Suppressor macrophage treated with lipopolysaccharide for 4 hours (primary cell): Measurements from ENCODE around the gene MRPL20.
"Not testable (repeated sequence)": the region's sequence is repeated elsewhere in the genome, so short reads cannot be mapped to it uniquely, and the experiment has no call there.

Experiments used
- DNase-seq: peaks from one replicate; pipeline ENCODE4 v3.0.0-alpha.2; 2020

Gene MRPL20

DNA sequence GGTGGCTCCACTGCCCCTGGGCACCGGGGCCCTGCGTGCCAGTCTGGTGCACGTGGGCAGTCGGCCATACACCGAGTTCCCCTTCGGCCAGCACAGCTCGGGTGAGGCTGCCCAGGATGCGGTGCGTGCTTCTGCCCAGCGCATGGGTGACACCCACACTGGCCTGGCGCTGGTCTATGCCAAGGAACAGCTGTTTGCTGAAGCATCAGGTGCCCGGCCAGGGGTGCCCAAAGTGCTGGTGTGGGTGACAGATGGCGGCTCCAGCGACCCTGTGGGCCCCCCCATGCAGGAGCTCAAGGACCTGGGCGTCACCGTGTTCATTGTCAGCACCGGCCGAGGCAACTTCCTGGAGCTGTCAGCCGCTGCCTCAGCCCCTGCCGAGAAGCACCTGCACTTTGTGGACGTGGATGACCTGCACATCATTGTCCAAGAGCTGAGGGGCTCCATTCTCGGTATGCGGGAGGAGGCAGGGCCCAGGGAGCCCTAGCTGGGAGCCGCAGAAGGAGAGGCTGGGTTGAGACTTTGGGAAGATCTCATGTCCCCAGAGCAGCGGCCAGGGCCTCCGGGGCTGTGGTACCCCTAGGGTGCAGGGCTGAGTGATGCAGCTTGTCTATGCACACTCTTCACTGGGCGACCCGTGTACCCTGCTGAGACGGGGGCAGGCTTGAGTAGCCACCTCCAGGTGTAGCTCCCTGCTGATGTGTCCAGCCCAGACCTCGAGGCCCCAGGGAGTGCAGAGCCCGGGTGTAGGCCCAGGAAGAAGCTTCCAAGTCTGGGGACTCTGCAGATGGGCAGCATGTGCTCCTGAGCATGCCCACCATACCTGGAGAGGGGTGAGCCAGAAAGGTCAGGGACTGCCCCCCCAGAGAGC, 30.2 kb upstream of the MRPL20 start:
- no peak for DNase-seq

DNA sequence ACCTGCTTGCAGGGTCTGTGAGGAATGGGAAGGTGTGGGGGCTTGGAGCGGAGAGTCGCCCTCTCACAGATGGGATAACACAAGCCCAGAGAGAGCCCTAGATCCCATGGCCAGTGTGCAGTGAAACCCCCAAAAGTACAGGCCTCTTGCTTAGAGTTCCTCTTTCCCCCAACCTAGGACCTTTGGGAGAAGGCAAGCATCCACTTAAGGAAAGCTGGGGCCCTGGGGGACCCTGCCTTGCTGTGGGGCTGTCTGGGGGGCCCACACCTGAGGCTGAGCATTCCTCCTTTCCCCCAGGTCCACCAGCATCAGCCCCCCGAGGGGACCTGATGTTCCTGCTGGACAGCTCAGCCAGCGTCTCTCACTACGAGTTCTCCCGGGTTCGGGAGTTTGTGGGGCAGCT, 29.5 kb upstream of the MRPL20 start:
- DNase-seq, result no peak

DNA sequence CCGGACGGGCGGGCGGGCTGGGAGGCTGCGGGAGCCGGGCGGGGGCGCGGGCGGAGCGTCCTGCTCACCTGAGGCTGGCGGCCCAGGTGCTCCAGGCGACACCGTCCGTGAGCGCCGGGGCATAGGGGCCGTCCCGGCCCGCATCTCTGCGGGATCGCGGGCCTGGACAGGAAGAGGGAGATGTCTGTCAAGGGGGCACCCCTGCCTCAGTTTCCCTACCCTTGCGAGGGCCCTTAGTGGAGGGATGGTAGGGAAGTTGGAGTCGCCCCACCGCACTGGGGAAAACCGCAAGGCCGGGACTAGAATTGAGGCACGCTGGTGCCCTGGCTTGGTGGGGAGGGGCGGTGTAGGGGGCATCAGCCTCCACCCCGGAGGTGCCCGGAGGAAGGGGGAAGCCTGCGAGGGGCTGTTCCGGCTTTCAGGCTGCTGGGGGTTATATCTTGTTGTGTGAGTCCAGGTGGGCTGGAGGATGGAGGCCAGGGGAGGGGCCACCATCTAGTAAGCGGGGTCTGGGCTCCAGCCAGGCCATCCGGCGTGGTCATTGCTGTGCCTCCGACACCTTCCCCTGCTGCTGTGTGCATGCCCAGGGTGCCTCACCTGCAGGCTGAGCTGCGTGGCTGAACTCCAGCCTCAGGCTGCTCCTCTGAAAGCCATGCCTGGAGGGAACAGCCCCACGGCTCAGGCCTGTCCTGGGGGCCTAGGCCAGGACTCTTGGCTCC, 29.0 kb upstream of the MRPL20 start:
- DNase-seq, result no peak

DNA sequence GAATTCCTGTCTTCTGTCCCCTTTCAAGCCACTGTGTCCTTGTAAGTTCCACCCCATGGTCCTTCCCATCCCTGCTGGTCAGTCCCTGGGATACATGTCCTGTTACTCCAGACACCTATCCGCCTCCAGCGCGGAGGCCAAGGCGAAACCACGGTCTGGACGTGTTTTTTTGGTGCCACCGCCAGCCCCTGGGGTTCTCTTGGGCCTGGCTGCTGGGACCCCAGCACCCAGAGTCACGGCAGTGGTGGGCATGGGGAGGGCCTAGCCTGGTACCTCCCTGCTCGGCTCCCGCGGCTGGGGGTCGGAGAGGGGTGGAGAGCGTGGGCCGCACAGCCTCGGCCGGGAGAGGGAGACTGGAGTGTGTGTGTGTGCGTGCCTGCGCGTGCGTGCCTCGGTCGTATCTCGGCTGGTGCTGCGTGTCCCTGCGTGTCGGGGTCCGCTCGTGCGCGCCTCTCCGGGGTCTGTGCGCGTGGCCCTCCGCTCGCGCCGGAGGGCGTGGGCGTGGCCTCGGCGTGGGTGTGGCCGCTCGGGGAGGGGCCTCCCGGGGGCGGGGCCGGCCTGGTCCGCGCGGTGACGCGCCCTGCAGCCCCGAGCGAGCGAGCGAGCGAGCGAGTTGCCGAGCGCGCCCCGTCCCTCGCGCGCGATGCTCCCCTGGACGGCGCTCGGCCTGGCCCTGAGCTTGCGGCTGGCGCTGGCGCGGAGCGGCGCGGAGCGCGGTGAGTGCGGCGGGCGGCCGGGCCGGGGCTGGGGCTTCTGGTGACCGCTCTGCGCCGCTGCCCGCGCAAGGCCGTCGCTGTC, 28.2 kb upstream of the MRPL20 start, which contains the start of gene VWA1:
Gene VWA1, plus strand, starts transcription at position 585 of the 798 bp plus-strand sequence. Its CDS starts 59 bp downstream, at position 644.
- peak; percentile 73 for DNase-seq

DNA sequence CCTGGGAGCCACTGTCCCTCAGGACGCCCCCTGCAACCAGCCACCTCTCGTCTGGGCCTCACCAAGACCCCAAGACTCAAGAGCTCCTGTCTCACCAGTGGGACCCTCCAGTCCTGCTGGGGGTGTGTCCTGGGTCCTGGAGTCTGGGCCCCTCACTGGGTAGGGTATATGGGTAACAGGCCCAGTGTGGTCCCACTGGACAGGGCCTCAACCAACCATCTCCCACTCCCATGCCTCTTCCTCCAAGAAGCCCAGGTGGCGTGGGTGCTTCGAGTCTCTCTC, 27.7 kb upstream of the MRPL20 start:
- DNase-seq, result no peak

DNA sequence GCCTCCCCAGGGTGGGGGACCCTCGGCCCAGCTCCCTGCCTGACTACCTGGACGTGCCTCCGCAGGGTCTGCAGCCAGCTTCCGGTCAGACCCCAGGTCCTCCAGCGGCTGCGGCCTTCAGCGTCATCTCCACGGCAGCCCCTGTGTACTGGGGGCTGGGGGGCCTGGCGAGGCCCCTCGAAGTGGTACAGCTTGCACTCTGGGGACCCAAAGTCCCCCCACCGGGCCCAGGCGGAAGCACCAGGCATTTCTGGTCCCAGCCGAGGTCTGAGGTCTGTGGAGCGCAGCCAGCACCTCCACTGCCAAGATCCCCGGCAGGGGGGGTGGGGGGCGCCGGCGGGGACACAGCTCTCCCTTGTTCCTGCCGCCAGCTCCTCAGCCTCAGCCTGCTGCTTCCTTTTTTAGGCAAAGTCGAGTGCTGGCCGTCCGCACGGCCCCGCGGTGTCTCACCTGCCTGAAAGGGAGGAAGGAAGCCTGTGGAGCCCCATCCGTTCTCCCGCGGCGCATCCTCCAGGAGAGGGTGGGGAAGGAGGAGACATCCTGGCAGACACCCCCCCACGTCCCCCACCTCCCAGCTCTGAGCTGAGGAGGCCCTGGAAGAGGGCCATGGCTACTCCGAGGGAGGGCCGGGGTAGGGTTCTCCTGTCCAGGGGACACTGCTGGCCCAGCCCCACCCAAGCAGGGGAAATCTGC, 27.2 kb upstream of the MRPL20 start:
- DNase-seq, result no peak

DNA sequence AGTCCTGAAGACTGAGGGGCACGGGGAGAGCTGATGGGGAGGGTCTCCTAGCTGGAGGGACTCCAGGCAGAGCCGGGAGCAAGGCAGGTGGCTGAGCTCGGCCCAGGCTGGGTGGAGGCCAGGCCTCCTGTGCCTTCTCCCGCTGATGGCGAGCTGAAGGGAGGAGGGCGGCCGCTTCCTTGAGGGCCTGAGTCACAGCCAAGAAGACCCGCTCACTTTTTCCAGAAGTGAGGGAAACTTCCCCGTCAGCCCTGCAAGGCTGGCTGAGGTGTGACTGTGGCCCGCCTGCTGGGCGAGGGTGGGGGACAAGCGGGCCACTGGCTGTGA, 26.7 kb upstream of the MRPL20 start:
- DNase-seq, result peak; percentile 58

DNA sequence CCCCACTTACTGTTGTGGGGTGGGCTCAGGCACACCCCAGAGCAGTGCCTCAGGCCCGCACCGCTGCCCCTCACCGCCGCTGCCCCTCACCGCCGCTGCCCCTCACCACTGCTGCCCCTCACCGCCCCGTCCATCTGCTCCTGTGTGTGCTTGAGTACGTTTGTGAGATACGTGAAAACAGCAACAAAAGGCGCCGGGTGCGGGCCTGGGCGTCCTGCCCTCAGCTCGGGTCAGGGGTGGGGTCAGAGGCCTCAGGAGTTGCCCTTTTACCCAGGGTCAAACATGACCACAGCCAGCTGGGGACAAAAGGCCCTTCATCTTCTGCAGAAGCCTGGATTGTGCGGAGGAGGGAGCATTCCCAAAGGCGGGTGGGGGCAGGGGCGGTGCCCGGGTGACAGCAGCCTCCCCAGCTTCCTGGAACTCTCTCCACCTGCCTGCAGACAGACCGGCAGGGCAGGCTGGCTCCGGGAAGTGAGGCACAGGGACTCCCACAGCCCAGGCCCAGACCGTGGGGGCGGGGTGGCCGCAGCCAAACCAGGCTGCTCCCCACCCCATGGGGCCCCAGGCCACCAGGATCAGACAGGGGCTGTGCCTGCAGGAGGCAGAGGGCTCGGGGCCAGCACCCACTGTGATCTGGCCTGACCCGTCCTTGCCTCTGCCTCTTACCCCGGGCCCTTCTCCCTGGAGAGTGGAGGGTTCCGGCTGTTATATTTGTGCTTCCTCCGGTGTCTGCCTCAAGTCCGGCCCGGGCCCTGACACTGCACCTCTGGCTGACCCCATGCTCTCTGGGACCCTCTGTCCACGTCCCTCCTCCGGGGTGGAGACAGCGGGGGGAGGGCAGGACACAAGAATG, 26.1 kb upstream of the MRPL20 start:
- DNase-seq, result no peak

DNA sequence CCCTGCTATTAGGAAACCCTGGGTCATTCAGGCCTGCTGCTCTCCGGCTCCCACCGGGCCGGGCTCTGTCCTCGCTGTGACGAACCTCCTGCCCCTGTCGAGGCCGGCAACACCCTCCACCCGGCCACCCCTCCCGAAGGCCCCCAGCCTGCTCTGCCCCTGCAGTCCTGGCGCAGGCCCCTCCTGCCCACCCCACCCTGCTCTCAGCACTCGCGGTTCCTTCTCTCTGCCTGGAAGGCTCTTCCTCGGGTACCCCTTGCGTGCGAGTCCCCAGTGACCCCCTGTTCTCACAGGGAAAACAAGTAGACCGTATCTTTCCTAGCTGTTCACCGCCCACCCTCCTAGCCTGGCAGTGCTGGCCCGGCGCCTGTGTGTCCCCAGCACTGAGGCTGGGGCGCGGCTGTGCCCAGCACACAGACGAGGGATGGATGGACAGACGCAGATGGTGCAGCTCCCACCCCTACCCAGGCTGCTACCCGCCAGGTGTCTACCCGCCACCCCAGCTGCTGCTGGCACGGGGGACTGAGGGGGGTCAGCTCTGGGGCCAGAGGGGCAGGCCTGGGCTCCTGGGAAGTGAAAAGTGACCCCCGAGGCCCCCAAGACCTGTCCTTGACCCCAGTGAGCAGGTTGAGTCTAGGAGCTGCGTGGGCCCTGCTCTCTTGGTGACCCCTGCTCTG, 25.3 kb upstream of the MRPL20 start:
- DNase-seq, result no peak

DNA sequence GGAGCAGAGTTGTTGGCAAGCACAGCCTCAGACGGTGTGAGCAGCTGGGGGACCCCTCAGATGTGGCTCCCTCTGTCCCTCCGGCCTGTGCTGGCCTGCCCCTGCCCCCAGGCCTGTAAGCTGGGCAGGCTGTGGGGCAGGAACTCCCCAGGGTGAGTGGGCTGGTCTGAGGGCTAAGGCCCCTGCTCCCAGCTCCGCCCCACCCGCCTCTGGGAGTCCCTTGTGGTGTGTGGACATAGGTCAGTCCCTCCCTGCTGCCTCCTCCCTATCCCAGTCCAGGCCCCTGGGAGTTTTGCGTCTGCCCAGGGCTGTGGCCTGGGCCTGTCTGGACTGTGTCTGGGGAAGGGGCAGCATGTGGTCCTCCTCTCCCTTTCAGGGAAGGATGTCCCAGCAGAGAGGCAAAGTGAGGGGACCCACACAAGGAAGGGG, 24.8 kb upstream of the MRPL20 start:
- no peak for DNase-seq

DNA sequence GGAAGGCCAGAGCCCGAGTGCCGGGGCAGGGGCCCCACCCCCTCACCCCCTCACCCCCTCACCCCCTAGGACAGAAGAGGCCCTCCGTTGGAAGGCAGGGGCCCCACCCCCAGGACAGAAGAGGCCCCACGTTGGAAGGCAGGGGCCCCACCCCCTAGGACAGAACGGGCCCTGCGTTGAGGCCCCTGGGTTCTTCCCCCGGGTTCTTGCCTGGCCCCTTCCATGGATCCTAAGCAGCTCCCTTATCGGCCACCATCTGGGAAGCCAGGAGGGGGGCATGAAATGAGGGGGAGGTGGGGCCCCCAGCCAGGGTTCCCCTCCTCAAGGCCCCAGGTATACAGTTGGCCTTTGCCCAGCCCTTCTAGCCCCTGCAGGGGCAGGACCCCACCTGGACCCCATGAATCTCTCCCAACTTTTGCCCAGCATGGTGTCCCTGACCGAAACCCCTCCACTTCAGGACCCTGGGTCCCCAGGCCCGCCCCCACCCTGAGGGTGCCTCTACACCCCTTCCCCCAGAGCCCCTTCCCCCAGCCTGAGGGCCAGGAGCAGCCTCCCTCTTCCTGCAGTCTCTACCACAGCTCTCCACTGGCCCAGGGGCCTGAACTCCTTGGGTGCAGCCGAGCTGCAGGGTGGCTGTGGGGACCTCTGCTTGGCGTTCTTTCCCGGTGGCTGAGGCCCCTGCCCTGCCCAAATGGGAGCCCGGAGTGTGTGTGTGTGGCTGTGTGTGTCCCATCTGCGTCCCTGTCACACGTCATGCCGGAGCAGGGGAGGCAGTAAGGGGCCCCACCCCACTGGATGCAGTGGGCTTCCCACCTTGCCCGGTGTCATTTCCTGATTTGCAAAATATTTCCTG, 24.1 kb upstream of the MRPL20 start:
- no peak for DNase-seq

DNA sequence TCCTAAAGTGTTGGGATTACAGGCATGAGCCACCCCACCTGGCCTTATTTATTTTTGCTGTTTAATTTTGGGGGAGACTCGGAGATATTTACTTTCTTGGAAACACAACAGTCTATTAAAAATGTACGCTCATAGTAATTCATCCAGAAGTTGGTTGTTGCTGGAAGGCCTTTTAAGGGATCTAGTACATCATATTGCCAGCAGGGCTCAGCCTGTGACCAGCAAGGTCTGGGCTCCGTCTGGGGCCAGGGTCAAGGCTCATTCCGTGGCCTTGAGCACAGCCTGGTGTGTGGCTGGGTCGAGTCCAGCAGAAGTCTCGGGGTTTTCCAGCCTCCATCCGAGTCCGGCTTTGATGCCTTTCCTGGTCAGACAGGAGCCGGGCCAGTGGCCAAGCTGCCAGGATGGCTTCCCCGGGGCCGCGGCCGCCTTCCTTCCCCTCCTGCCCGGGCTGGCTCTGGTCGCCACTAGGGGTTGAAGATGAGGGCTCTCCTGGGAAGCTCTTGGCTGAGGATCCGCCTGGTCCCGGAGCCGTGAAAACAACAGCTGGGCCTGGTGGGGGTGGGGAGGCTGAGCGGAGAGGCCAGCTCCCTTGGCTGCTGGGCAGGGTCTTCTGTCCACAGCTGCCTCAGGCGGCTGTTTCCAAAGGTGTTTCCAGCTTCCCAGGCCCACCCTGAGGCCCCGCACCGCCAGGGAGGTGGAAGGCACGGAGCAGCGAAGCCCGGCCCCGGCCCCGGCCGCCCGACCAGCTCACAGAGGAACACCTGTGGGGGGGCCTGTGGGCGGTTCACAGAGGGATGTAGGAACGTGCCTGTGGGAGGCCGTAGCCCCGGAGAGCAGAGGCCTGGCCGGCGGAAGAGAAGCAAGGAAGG, 23.3 kb upstream of the MRPL20 start:
- no peak for DNase-seq

DNA sequence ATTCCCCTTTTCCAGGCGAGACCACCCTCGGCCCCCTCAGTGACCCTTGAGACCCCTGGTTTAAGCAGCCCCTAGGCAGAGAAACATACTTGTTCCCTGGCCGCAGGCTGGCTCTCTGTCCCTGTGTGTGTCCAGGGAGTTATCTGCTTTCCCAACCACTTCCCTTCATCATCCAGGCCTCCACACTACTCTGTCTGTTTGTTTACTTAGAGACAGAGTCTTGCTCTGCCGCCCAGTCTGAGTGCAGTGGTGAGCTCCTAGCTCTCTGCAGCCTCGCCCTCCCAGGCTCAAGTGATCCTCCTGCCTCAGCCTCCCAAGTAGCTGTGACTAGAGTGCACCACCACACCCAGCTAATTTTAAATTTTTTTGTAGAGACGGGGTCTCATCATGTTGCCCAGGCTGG, 22.6 kb upstream of the MRPL20 start:
- DNase-seq, result no peak

DNA sequence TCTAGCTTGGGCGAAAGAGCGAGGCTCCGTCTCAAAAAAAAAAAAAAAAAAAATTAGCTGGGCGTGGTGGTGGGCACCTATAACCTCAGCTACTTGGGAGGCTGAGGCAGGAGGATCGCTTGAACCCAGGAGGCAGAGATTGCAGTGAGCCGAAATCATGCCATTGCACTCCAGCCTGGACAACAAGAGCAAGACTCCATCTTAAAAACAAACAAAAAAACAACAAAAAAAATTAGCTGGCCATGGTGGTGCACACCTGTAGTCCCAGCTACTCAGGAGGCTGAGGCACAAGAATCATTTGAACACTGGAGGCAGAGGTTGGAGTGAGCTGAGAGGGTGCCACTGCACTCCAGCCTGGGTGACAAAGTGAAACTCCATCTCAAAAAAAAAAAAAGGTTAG, 21.9 kb upstream of the MRPL20 start:
- not testable (repeated sequence) for DNase-seq

DNA sequence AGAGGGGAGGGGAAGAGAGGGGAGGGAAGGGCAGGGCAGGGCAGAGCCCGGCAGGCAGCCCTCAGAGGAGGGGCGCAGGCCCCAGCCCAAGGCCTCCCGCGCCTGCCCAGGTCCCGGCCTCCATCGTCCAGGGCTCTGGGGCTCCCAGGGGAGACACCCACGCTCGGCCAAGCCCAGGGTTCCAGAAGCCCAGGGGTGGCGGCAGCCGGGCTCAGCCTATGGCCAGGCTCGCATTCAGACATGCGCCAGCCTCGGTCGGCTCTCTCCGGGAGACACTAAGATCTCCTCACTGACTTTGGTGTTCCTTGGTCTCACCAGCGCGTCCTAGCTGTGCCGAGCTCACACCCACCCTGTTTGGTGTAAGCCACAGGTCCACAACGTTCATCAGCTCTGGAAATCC, 21.1 kb upstream of the MRPL20 start:
- DNase-seq, result no peak

DNA sequence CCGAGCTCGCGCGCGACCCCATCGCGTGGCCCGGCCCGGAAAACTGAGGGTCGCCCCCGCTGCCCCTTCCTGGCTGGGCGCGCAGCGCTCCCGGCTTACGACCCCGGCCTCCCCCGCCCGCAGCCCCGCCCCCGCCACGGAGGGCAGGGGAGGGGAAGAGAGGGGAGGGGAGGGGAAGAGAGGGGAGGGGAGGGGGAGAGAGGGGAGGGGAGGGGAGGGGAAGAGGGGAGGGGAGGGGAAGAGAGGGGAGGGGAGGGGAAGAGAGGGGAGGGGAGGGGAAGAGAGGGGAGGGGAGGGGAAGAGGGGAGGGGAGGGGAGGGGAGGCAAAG, 20.7 kb upstream of the MRPL20 start:
- DNase-seq, result no peak

DNA sequence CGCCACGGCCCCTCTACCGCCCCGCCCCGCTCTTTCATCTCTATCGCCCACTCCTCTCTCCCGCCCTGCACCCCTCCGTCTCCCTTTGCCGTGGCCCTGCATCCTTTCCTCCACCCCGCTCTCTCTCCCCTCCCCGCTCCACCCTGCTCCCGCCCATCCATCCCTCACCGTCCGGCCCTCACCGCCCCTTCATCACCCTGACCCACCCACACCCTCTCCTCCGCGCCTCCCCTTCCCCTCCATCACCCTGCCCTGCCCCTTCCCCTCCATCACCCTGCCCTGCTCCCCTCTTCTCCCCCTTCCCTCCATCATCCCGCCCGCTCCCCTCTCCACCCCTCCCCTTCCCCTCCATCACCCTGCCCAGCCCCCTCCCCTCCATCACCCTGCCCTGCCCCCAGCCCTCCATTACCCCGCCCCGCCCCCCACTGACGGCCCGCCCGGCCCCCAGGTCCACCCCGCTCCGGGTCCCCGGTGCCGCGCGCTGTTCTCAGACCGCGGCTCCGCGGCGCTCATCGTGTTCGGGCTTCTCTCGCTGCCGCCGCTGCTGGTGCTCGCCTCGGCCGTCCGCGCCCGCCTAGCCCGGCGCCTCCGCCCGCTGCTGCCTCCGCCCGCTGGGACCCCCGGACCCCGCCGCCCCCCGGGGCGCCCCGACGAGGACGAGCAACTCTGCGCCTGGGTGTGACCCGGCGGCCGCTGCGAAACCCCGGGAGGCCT, 20.2 kb upstream of the MRPL20 start:
- DNase-seq, result no peak

DNA sequence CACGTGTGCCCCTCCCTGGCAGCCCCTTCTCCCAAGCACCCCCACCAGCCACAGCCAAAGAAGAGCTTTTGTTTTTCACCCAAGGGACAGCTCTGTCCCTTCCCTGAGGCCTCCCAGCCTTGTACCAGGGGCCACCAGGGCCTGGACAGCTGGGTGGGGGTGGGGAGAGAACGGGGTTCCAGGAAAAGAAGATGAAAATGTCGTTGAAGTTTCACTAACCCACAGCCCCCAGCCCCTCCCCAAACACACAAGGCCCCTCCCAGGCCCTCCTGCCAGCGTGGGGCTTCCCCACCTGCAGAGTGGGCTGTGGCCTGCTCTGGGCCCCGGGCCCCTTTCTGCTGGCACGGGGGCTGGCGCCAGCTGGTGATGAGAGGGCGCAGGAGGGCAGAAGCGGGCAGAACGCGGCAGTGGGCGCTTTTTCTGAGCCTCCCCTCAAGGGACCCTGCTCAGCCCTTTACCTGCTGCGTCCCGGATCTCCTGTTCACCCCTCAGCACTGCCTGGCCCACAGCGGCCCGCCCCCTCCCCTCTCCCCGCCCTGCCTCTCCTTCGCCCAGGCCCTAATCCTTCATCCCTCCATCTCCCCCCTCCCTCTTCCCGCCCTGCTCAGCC, 19.5 kb upstream of the MRPL20 start:
- DNase-seq, result no peak
